Parathyroid adenoma (tissue), 2 donors: Measurements from ENCODE around the gene CSMD2.

Experiments used
- H2AFZ ChIP-seq: fragments of 300-600 bp; sonication (generic); one replicate; pipeline ENCODE4 v1.7.0; 2017; ENCODE audit warnings: antibody characterized with exemption, mild to moderate bottlenecking
- H3K27ac ChIP-seq: fragments of 300-600 bp; sonication (generic); one replicate; pipeline ENCODE4 v1.7.0; 2017
- H3K27me3 ChIP-seq: fragments of 300-600 bp; sonication (generic); one replicate; pipeline ENCODE4 v1.7.0; 2017; ENCODE audit warnings: low read length; ENCODE audit not compliant: control insufficient read depth, insufficient read depth
- H3K36me3 ChIP-seq: fragments of 300-600 bp; sonication (generic); one replicate; pipeline ENCODE4 v1.7.0; 2017; ENCODE audit warnings: low read length; ENCODE audit not compliant: control insufficient read depth, insufficient read depth
- H3K4me1 ChIP-seq: fragments of 300-600 bp; sonication (generic); one replicate; pipeline ENCODE4 v1.7.0; 2017; ENCODE audit warnings: control low read depth
- H3K4me2 ChIP-seq: fragments of 300-600 bp; sonication (generic); one replicate; pipeline ENCODE4 v1.7.0; 2017; ENCODE audit warnings: low read length
- H3K4me3 ChIP-seq: fragments of 300-600 bp; sonication (generic); one replicate; pipeline ENCODE4 v1.7.0; 2017; ENCODE audit warnings: low read depth, low read length
- H3K79me2 ChIP-seq: fragments of 300-600 bp; sonication (generic); one replicate; pipeline ENCODE4 v1.7.0; 2017; ENCODE audit warnings: control low read depth
- H3K9ac ChIP-seq: fragments of 300-600 bp; sonication (generic); one replicate; pipeline ENCODE4 v1.7.0; 2017; ENCODE audit warnings: mild to moderate bottlenecking
- H3K9me3 ChIP-seq: fragments of 300-600 bp; sonication (generic); one replicate; pipeline ENCODE4 v1.7.0; 2017; ENCODE audit warnings: low read length; ENCODE audit not compliant: control insufficient read depth
- CTCF ChIP-seq: fragments of 300-600 bp; sonication (generic); IDR thresholded peaks from one replicate; pipeline ENCODE4 v1.7.0; 2017; ENCODE audit warnings: antibody characterized with exemption, mild to moderate bottlenecking
- donor health status: primary hyperparathyroidism.

Gene CSMD2

DNA sequence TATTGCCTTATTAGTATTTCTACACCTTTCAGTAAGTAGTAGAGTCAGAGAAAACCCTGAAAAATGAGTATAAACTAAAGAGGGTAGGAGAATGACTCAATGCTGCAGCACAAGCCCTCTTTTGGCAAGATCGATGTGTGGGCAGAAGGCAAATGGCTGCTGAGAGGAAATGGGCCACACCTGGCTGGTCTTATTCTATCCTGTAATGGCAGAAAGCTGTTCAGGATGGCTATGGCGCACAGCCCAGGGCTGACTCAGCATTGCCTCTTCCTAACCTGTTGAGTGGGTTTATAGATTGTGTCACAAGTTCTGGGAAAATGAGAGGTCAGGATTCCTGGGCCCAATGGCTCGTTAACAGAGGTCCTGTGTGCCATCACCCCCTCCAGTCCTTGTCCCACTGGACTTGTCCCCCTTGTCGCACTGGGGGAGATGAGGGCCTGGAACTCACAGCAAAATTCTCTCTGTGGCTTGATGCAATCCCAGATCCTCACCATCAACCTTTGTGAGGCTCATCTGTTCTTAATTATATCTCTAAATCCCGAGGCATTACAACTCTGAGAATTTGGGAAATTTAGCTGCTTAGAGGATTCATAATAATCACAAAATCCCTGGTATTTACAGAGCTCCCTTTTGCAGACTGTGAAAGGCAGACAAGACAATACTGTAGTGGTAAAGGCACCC lies 287.9 kb downstream of the CSMD2 start:
- Histone ChIP-seq H3K4me2 (no peak overlapping the region), H3K9ac (no peak overlapping the region), H2AFZ (no peak overlapping the region), H3K27ac (no peak overlapping the region), H3K9me3 (no peaks in the 10 kb centered on the region), H3K79me2 (no peaks in the 10 kb centered on the region), H3K27me3 (no peaks in the 10 kb centered on the region), H3K4me1 (no peaks in the 10 kb centered on the region), H3K36me3 (no peaks in the 10 kb centered on the region), H3K4me3 (no peak overlapping the region)
- TF ChIP-seq CTCF = no peak

GRCh38 chr1:33875862-33876261 lies 289.2 kb downstream of the CSMD2 start:
- H2AFZ ChIP-seq = no peak overlapping the region
- no peak overlapping the region for H3K4me3 ChIP-seq
- no peaks in the 10 kb centered on the region for H3K36me3 ChIP-seq
- no peak overlapping the region for H3K9ac ChIP-seq
- no peak overlapping the region for H3K4me2 ChIP-seq
- no peak for TF ChIP-seq CTCF
- no peaks in the 10 kb centered on the region for H3K79me2 ChIP-seq
- H3K27me3 ChIP-seq = no peaks in the 10 kb centered on the region
- H3K9me3 ChIP-seq = no peaks in the 10 kb centered on the region
- no peaks in the 10 kb centered on the region for H3K4me1 ChIP-seq
- no peak overlapping the region for H3K27ac ChIP-seq

- Histone ChIP-seq H3K36me3 (no peaks in the 10 kb centered on the region), H3K27ac (no peak overlapping the region), H3K9me3 (no peaks in the 10 kb centered on the region), H3K4me3 (no peak overlapping the region), H3K9ac (no peak overlapping the region), H2AFZ (no peak overlapping the region), H3K79me2 (no peaks in the 10 kb centered on the region), H3K27me3 (no peaks in the 10 kb centered on the region), H3K4me2 (no peak overlapping the region), H3K4me1 (no peaks in the 10 kb centered on the region)
- TF ChIP-seq CTCF = no peak
These were observed 290.4 kb downstream of the CSMD2 start for GRCh38 chr1:33874636-33875035.

GRCh38 chr1:33872683-33873082 lies 292.3 kb downstream of the CSMD2 start:
- Histone ChIP-seq H3K4me1 (no peaks in the 10 kb centered on the region), H3K4me3 (no peak overlapping the region), H3K27ac (no peak overlapping the region), H3K9me3 (no peaks in the 10 kb centered on the region), H2AFZ (no peak overlapping the region), H3K27me3 (no peaks in the 10 kb centered on the region), H3K4me2 (no peak overlapping the region), H3K36me3 (no peaks in the 10 kb centered on the region), H3K9ac (no peak overlapping the region), H3K79me2 (no peaks in the 10 kb centered on the region)
- TF ChIP-seq CTCF = no peak

GRCh38 chr1:33872275-33872674 lies 292.8 kb downstream of the CSMD2 start:
- Histone ChIP-seq H3K27ac (no peak overlapping the region), H3K36me3 (no peaks in the 10 kb centered on the region)
- TF ChIP-seq CTCF = no peak

More at GRCh38 chr1:33872275-33872674, 292.8 kb downstream of the CSMD2 start:
- Histone ChIP-seq H3K4me1 (no peaks in the 10 kb centered on the region), H3K27me3 (no peaks in the 10 kb centered on the region), H3K4me3 (no peak overlapping the region), H3K9ac (no peak overlapping the region), H2AFZ (no peak overlapping the region), H3K79me2 (no peaks in the 10 kb centered on the region), H3K9me3 (no peaks in the 10 kb centered on the region), H3K4me2 (no peak overlapping the region)
